ENCODE measurements around the gene POLR1C. TPM values are rescaled to one million over a fixed set of nuclear protein-coding genes. Genes with fewer than 3 reads are reported as not detected.
A peak's percentile ranks its signal among the peaks of the same experiment; 100 is the strongest.

POLR1C gene
- total and polyA plus RNA-seq, 7 donors, result 17.5 to 64.5 (median 24.7) TPM

DNA sequence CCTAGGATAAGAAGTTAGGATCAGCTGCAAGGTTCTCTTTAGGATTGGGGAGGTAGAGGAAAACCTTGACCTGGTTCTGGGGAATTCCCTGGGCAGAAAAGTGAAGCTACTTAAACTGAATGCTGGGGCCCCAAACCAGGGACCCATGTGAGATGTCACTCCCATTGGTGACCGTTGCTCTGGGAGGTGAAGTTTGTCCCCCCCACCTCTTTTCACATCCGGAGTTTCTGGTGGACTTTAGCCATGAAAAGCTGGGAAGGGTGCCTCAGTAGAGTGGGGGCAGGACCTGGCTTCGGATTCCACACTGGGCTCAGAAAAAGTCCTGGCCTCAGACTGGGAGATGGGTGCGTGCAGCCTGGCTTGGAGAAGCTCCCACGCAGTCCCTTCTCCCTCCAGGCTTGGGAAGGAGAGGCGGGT is 26.4 kb upstream of the POLR1C start:
- peaks cover 0 to 6% of the 10 kb centered on the region in 2 donors for H3K36me3 ChIP-seq (ENCODE audit: insufficient read depth in 1 of 2, low read depth in 1 of 2)
- intact Hi-C loops (cut with DNase I), result no loop called here
- WGBS, 3 donors, result 55 to 68% (median 60%) methylated on average over 6 of the region's 6 CpGs
- DNase-seq (no peak), ATAC-seq (no peak)
- TF ChIP-seq, protein P1, sequence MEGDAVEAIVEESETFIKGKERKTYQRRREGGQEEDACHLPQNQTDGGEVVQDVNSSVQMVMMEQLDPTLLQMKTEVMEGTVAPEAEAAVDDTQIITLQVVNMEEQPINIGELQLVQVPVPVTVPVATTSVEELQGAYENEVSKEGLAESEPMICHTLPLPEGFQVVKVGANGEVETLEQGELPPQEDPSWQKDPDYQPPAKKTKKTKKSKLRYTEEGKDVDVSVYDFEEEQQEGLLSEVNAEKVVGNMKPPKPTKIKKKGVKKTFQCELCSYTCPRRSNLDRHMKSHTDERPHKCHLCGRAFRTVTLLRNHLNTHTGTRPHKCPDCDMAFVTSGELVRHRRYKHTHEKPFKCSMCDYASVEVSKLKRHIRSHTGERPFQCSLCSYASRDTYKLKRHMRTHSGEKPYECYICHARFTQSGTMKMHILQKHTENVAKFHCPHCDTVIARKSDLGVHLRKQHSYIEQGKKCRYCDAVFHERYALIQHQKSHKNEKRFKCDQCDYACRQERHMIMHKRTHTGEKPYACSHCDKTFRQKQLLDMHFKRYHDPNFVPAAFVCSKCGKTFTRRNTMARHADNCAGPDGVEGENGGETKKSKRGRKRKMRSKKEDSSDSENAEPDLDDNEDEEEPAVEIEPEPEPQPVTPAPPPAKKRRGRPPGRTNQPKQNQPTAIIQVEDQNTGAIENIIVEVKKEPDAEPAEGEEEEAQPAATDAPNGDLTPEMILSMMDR (IDR thresholded peaks at IDR 0.05), result no peak
- H3K27ac ChIP-seq, result no peak overlapping the region
- H3K4me1 ChIP-seq, result peaks cover 12% of the 10 kb centered on the region
- no peaks in the 10 kb centered on the region for H3K27me3 ChIP-seq (ENCODE audit: insufficient read depth in 3 of 3, low read length in 2 of 3)
- no peaks in the 10 kb centered on the region for H3K9me3 ChIP-seq
- H3K4me3 ChIP-seq, result no peak overlapping the region

DNA sequence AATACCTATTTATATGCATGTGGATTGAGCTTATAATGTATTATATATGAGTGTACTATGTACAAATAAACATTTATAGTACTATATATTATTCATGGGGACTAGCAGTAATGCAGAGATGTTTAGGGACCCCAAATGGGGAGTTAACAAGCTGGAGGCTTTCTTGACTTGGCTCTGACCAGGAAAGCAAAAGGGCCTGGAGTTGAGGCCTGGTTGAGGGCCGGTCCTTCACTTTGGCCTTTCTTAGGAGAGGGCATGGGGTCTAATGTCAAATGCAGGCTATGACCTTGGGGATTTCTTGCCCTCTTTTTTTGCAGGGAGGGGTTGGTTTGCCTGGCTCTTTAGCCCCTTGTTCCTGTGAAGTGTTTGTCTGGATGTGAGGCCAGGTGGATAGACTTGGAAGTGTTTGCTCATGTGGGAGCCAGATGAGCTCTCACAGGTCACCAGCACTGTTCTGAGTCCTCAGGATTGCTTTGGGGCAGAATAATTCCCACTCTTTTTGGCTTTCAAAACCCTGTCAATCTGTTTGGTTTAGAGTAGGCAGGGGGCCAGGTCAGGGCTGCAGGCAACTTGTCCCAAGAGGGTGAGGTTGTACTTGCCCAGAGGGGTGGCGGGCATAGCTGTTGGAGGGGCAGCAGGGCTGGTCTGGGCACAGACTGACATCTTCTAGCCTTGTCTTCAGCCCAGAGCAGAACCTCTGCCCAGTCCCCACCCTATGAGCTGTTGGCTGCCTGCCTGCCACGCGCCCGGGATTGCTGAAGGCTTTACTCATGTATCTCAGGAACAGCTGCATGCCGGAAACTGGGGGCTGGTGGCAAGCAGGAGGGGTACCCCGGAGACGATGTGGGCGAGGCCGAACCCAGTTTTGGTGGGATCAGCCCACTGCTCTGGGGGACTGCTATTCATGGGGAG is 24.9 kb upstream of the POLR1C start:
- H3K27me3 ChIP-seq (ENCODE audit: insufficient read depth in 3 of 3, low read length in 2 of 3), result no peaks in the 10 kb centered on the region
- ATAC-seq, result peak; percentile 88 to 93 (median 92)
- no peak overlapping the region for H3K27ac ChIP-seq
- WGBS, 3 donors, result 12 to 17% (median 16%) methylated on average over 10 of the region's 10 CpGs
- peaks cover 0 to 6% of the 10 kb centered on the region in 2 donors for H3K36me3 ChIP-seq (ENCODE audit: insufficient read depth in 1 of 2, low read depth in 1 of 2)
- peaks cover 20% of the 10 kb centered on the region for H3K4me1 ChIP-seq
- H3K4me3 ChIP-seq, result peak overlapping the region; percentile 48
- intact Hi-C loops (cut with DNase I), result no loop called here
- TF ChIP-seq, protein P1 (IDR thresholded peaks at IDR 0.05), result no peak
- peak; percentile 92 to 95 for DNase-seq
- no peaks in the 10 kb centered on the region for H3K9me3 ChIP-seq

DNA sequence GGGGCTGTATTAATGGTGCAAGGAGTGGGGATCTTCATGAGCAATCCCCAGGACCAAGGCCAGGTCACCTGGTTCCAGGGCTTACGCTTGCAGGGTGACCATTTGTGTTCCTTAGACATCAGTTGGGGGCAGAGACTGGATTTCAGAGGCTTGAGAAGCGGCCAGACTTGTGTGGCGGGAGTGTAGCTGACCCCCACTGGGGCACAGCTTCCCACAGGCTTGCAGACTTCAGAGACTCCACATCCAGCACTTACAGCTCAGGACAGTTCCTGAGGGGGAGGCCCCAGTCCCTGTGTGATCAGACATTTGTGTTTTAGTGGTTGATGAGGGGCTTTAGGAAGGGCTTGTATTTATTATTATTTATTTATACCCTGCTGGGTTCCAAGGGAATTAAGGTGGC is 24.2 kb upstream of the POLR1C start:
- WGBS, 3 donors, result 6 to 36% (median 18%) methylated on average over 3 of the region's 3 CpGs
- peak overlapping the region; percentile 48 for H3K4me3 ChIP-seq
- H3K36me3 ChIP-seq (ENCODE audit: insufficient read depth in 1 of 2, low read depth in 1 of 2), result peaks cover 0 to 12% of the 10 kb centered on the region in 2 donors
- H3K9me3 ChIP-seq, result no peaks in the 10 kb centered on the region
- H3K4me1 ChIP-seq, result peaks cover 25% of the 10 kb centered on the region
- no peak overlapping the region for H3K27ac ChIP-seq
- TF ChIP-seq, protein P1 (IDR thresholded peaks at IDR 0.05), result no peak
- intact Hi-C loops (cut with DNase I), result no loop called here
- no peaks in the 10 kb centered on the region for H3K27me3 ChIP-seq (ENCODE audit: insufficient read depth in 3 of 3, low read length in 2 of 3)
- ATAC-seq (peak; percentile 52 to 73 (median 66)), DNase-seq (no peak)

DNA sequence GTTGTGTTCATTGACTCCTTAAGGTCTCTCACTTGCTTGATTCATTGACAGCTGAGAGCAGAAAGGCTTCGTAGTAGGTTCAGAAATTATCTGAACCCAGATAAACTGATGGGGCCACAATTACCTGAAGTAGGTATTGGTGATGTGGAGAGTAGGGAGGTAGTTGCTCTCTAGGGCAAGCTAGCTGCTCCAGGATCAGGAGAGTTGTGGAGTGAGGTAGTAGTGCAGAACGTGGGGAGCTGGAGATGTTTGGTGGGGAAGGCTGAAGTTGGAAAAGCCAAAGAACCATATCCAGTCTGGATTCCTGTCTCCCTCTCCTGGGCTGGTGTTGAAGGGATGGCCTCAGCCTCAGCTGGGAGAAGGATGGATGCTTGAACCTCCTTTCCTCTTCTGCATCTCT is 23.7 kb upstream of the POLR1C start:
- no peaks in the 10 kb centered on the region for H3K27me3 ChIP-seq (ENCODE audit: insufficient read depth in 3 of 3, low read length in 2 of 3)
- H3K27ac ChIP-seq, result no peak overlapping the region
- no peak for ATAC-seq
- H3K9me3 ChIP-seq, result no peaks in the 10 kb centered on the region
- peaks cover 25% of the 10 kb centered on the region for H3K4me1 ChIP-seq
- TF ChIP-seq, protein P1 (IDR thresholded peaks at IDR 0.05), result no peak
- 88 to 94% (median 90%) methylated on average over 2 of the region's 2 CpGs for WGBS, 3 donors
- DNase-seq, result no peak
- no peak overlapping the region for H3K4me3 ChIP-seq
- intact Hi-C loops (cut with DNase I), result no loop called here
- H3K36me3 ChIP-seq (ENCODE audit: insufficient read depth in 1 of 2, low read depth in 1 of 2), result peaks cover 0 to 17% of the 10 kb centered on the region in 2 donors
